Measurements from ENCODE around the gene ZNF165. TPM values are rescaled to one million over a fixed set of nuclear protein-coding genes. Genes with fewer than 3 reads are reported as not detected.
A peak's percentile ranks its signal among the peaks of the same experiment; 100 is the strongest.

Gene ZNF165
- total and polyA plus RNA-seq, 2 experiments from 2014 or later: 5.9 to 9.4 TPM

DNA sequence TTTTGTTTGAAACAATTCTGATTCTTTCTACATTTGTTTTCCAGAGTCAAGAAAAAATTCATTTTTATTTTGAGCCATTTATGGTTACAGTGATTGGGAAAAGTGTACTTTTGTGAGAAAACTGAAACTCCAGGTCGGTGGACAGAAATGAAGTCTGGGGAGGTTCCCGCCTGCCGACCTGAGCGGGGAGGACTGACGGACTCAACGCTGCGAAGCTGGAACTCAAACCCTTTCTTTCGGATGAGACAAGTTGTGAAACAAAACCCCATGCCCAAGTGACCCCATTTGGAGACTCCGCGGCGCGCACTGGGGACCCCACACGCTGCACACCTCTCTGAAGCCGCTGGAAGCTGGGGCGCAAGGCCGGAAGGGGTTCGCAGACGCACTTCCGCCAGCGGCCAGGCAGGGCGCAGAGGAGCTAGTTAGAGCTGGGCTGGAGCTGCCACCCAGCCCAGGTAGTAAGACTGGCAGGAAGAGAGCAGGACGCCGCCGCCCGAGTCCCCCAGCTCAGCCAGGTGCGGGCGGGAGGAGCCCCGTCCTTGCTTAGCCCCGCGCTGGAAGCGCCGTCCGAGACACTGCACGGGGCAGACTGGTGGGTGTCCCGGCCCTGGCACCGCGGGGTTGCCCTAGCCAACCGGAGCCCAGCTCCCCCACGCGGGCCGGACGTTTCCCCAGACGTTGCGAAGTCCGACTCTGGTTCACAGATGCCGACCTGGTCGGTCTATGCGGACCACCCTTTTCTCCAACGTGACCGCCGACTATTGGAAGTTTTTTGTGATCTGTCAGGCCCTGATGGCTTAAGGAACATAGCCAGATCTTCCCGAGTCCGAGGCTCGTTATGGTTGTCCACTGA, 24.2 kb downstream of the ZNF165 start:
- Histone ChIP-seq H3K4me1 (ENCODE audit: insufficient read depth) (peaks cover 3% of the 10 kb centered on the region), H3K4me2 (peak overlapping the region; percentile 87), H3K27ac (peak overlapping the region; percentile 89), H3K4me3 (peak overlapping the region; percentile 68), H2AFZ (peak overlapping the region; percentile 83), H3K9me2 (replicated peaks; ENCODE audit: insufficient read depth) (no peaks in the 10 kb centered on the region), H3K27me3 (no peaks in the 10 kb centered on the region), H3K79me2 (no peaks in the 10 kb centered on the region), H3K9me3 (ENCODE audit: low read depth) (no peaks in the 10 kb centered on the region), H3K36me3 (replicated peaks; ENCODE audit: insufficient read depth, low read depth) (no peaks in the 10 kb centered on the region), H4K20me1 (ENCODE audit: insufficient read depth, poor library complexity, severe bottlenecking) (no peaks in the 10 kb centered on the region)
- DNase-seq (ENCODE audit: low spot score): peak; percentile 91
- 2% methylated on average over 53 of the region's 54 CpGs for WGBS (ENCODE audit: low lambda C conversion rate, missing lambda C conversion rate)
- TF ChIP-seq EZH2phosphoT487 (IDR thresholded peaks at IDR 0.05; ENCODE audit: low read depth, severe bottlenecking, unreplicated experiment) (no peak), CTCF (IDR thresholded peaks at IDR 0.05; ENCODE audit: poor library complexity) (peak; percentile 47)

DNA sequence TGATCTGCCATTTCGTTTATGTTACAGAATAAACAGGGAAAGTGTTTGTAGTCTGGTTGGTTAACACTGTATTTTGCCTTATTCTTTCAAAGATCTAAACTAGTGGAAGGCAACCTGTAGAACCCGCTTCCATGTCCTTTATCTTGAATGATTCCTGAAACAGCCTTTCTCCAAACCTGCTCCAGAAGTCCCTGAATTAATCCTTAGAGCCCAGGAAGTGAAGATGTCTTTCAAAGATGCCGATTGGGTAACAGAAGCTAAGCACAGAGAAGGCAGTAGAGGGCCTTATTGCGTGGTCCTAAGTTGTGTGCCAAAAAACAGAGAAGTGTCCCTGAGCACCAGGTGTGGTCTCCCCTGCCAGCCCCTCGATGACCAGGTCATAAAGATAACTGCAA, 24.9 kb downstream of the ZNF165 start:
- Histone ChIP-seq H3K9me3 (ENCODE audit: low read depth) (no peaks in the 10 kb centered on the region), H3K79me2 (no peaks in the 10 kb centered on the region), H3K27me3 (no peaks in the 10 kb centered on the region), H3K4me1 (ENCODE audit: insufficient read depth) (peaks cover 3% of the 10 kb centered on the region), H3K4me3 (peak overlapping the region; percentile 68), H3K36me3 (replicated peaks; ENCODE audit: insufficient read depth, low read depth) (no peaks in the 10 kb centered on the region), H3K4me2 (peak overlapping the region; percentile 87), H3K9me2 (replicated peaks; ENCODE audit: insufficient read depth) (no peaks in the 10 kb centered on the region), H4K20me1 (ENCODE audit: insufficient read depth, poor library complexity, severe bottlenecking) (no peaks in the 10 kb centered on the region), H3K27ac (peak overlapping the region; percentile 89), H2AFZ (peak overlapping the region; percentile 83)
- WGBS (ENCODE audit: low lambda C conversion rate, missing lambda C conversion rate): 21% methylated on average over 5 of the region's 5 CpGs
- peak; percentile 17 for DNase-seq (ENCODE audit: low spot score)
- TF ChIP-seq CTCF (IDR thresholded peaks at IDR 0.05; ENCODE audit: poor library complexity) (no peak), EZH2phosphoT487 (IDR thresholded peaks at IDR 0.05; ENCODE audit: low read depth, severe bottlenecking, unreplicated experiment) (no peak), EZH2 (IDR thresholded peaks at IDR 0.05; ENCODE audit: borderline replicate concordance) (no peak)

DNA sequence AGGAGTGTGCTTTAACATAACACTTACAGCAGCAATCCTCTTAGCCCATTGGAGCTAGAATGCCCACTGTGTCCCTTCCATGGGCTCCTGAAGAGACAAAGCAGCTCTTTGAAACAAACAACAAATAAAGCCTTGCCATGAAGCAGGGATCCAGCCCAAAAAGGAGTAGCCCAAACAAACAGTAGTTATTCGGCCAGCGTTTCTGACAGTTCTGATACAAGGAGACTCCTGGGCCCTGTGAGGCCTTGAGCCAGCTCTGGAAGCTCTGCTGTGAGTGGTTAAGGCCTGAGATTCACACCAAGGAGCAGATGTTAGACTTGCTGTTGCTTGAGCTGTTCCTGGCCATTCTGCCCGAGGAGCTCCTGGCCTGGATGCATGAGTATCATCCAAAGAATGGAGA, 27.1 kb downstream of the ZNF165 start:
- Histone ChIP-seq H3K4me3 (no peak overlapping the region), H4K20me1 (ENCODE audit: insufficient read depth, poor library complexity, severe bottlenecking) (no peaks in the 10 kb centered on the region), H3K36me3 (replicated peaks; ENCODE audit: insufficient read depth, low read depth) (no peaks in the 10 kb centered on the region), H3K4me2 (no peak overlapping the region), H3K27me3 (no peaks in the 10 kb centered on the region), H2AFZ (no peak overlapping the region), H3K9me3 (ENCODE audit: low read depth) (no peaks in the 10 kb centered on the region), H3K27ac (no peak overlapping the region), H3K4me1 (ENCODE audit: insufficient read depth) (peaks cover 3% of the 10 kb centered on the region), H3K79me2 (no peaks in the 10 kb centered on the region), H3K9me2 (replicated peaks; ENCODE audit: insufficient read depth) (no peaks in the 10 kb centered on the region)
- no peak for TF ChIP-seq EZH2phosphoT487 (IDR thresholded peaks at IDR 0.05; ENCODE audit: low read depth, severe bottlenecking, unreplicated experiment)
- no peak for TF ChIP-seq EZH2 (IDR thresholded peaks at IDR 0.05; ENCODE audit: borderline replicate concordance)
- no peak for TF ChIP-seq CTCF (IDR thresholded peaks at IDR 0.05; ENCODE audit: poor library complexity)
- 90% methylated on average over 3 of the region's 3 CpGs for WGBS (ENCODE audit: low lambda C conversion rate, missing lambda C conversion rate)
- no peak for DNase-seq (ENCODE audit: low spot score)
